Tibial artery (tissue), 4 donors: ENCODE results near the gene IL1RAPL1.

ENCODE experiments used
- DNase-seq, 2 donors: peaks; one replicate each; pipeline ENCODE4 v3.0.0-alpha.2; 2019
- H3K27ac ChIP-seq, 2 donors: fragments of 200-600 bp; sonication (generic) in 1 of 2; 1 replicate in 1 of 2; 2 replicates in 1 of 2; pipeline ENCODE4 v1.5.1; 2018 to 2019; ENCODE audit warnings: mild to moderate bottlenecking in 1 of 2
- H3K27me3 ChIP-seq, 2 donors: fragments of 200-600 bp; sonication (generic) in 1 of 2; one replicate each; pipeline versions ENCODE4 v1.5.1 to v1.6.0; 2016 to 2019
- H3K36me3 ChIP-seq, 3 donors: fragments of 200-600 bp; sonication (generic) in 2 of 3; one replicate each; pipeline ENCODE4 v1.5.1; 2016 to 2019; ENCODE audit warnings: mild to moderate bottlenecking in 2 of 3
- H3K4me1 ChIP-seq, 4 donors: fragments of 200-600 bp; sonication (generic) in 2 of 4; 1 replicate in 3 of 4; 2 replicates in 1 of 4; pipeline ENCODE4 v1.5.1; 2016 to 2019
- H3K4me3 ChIP-seq, 2 donors: fragments of 200-600 bp; sonication (generic) in 1 of 2; 1 replicate in 1 of 2; 2 replicates in 1 of 2; pipeline ENCODE4 v1.5.1; 2018 to 2019; ENCODE audit warnings: mild to moderate bottlenecking in 2 of 2
- H3K9me3 ChIP-seq, 3 donors: fragments of 200-600 bp; sonication (generic) in 1 of 3; one replicate each; pipeline ENCODE4 v1.5.1; 2016 to 2019
- intact Hi-C: fragments of 100-400 bp; cut with DNase I; formaldehyde crosslinking; loops from one replicate; pipeline ENCODE4 v1.15.0; 2023; ENCODE audit warnings: low total_unique reads
- TF ChIP-seq, protein P1 (sequence below), 2 experiments: fragments of 200-600 bp in 1 of 2; fragments of 450-650 bp in 1 of 2; IDR thresholded peaks; one replicate each; pipeline ENCODE4 v1.5.1; 2017 to 2019; ENCODE audit warnings: antibody characterized with exemption in 2 of 2, mild to moderate bottlenecking in 1 of 2, moderate library complexity in 1 of 2

The IL1RAPL1 gene

DNA sequence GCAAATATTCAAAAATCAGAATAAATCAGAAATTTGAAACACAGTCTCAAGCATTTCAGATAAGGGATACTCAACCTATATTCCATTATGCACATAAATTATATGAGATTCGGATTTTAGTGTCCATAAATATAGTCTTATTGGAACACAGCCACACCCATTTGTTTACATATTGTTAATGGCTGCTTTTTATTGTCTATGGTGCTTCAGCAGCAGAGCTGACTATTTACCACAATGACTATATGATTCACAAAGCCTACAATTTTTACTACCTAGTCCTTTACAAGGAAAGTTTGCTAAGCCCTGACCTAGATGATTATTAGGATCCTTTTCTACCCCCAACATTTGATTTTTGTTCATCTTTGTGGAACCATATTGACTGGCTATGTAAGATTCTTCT is 63.9 kb downstream of the IL1RAPL1 start:
- no peak overlapping the region for H3K4me3 ChIP-seq
- H3K27me3 ChIP-seq, result no peaks in the 10 kb centered on the region
- no peaks in the 10 kb centered on the region for H3K9me3 ChIP-seq
- intact Hi-C loops, result no loop called here
- H3K4me1 ChIP-seq, result no peaks in the 10 kb centered on the region
- TF ChIP-seq, protein P1, sequence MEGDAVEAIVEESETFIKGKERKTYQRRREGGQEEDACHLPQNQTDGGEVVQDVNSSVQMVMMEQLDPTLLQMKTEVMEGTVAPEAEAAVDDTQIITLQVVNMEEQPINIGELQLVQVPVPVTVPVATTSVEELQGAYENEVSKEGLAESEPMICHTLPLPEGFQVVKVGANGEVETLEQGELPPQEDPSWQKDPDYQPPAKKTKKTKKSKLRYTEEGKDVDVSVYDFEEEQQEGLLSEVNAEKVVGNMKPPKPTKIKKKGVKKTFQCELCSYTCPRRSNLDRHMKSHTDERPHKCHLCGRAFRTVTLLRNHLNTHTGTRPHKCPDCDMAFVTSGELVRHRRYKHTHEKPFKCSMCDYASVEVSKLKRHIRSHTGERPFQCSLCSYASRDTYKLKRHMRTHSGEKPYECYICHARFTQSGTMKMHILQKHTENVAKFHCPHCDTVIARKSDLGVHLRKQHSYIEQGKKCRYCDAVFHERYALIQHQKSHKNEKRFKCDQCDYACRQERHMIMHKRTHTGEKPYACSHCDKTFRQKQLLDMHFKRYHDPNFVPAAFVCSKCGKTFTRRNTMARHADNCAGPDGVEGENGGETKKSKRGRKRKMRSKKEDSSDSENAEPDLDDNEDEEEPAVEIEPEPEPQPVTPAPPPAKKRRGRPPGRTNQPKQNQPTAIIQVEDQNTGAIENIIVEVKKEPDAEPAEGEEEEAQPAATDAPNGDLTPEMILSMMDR (IDR thresholded peaks at IDR 0.05), result no peak
- no peak for DNase-seq
- no peaks in the 10 kb centered on the region for H3K36me3 ChIP-seq
- H3K27ac ChIP-seq, result no peak overlapping the region

- TF ChIP-seq, protein P1 (IDR thresholded peaks at IDR 0.05), result no peak
Measured at GRCh38 chrX:28659269-28659668, 72.0 kb downstream of the IL1RAPL1 start.

GRCh38 chrX:28665778-28666177 is 78.5 kb downstream of the IL1RAPL1 start:
- Histone ChIP-seq H3K4me3 (no peak overlapping the region), H3K27ac (no peak overlapping the region), H3K4me1 (no peaks in the 10 kb centered on the region), H3K36me3 (no peaks in the 10 kb centered on the region), H3K9me3 (no peaks in the 10 kb centered on the region), H3K27me3 (no peaks in the 10 kb centered on the region)
- no peak for DNase-seq
- TF ChIP-seq, protein P1 (IDR thresholded peaks at IDR 0.05), result no peak
- intact Hi-C loops, result no loop called here

More at GRCh38 chrX:28659269-28659668, 72.0 kb downstream of the IL1RAPL1 start:
- no peak for DNase-seq
- Histone ChIP-seq H3K36me3 (no peaks in the 10 kb centered on the region), H3K27me3 (no peaks in the 10 kb centered on the region), H3K4me3 (no peak overlapping the region), H3K27ac (no peak overlapping the region), H3K9me3 (no peaks in the 10 kb centered on the region), H3K4me1 (no peaks in the 10 kb centered on the region)
- intact Hi-C loops, result no loop called here

- intact Hi-C loops, result no loop called here
- Histone ChIP-seq H3K27me3 (no peaks in the 10 kb centered on the region), H3K27ac (no peak overlapping the region), H3K4me3 (no peak overlapping the region), H3K36me3 (no peaks in the 10 kb centered on the region), H3K9me3 (no peaks in the 10 kb centered on the region), H3K4me1 (no peaks in the 10 kb centered on the region)
- no peak for DNase-seq
- TF ChIP-seq, protein P1 (IDR thresholded peaks at IDR 0.05), result no peak
Measured at GRCh38 chrX:28668303-28668702, 81.1 kb downstream of the IL1RAPL1 start.

DNA sequence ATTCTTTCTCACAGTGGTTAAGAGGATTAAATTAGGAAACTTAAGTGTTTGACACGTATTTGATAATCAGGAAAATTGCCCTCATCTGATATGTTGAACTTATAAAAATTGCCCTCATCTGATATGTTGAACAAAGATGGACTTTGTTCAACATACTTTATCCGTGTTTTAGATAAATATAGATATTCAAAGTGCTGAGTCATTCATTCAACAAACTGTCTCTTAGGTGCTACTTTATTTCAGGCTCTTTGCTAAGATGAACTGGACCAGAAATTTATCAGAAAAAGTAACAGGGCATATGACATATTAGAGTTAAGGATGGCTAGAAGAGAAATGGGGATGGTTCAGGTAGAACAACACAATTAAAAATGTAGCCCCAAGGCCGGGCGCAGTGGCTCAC is 81.7 kb downstream of the IL1RAPL1 start:
- Histone ChIP-seq H3K27me3 (no peaks in the 10 kb centered on the region), H3K9me3 (no peaks in the 10 kb centered on the region), H3K27ac (no peak overlapping the region), H3K4me1 (no peaks in the 10 kb centered on the region), H3K4me3 (no peak overlapping the region), H3K36me3 (no peaks in the 10 kb centered on the region)
- intact Hi-C loops, result no loop called here
- TF ChIP-seq, protein P1 (IDR thresholded peaks at IDR 0.05), result no peak
- no peak for DNase-seq

GRCh38 chrX:28670074-28670473 is 82.8 kb downstream of the IL1RAPL1 start:
- no peaks in the 10 kb centered on the region for H3K36me3 ChIP-seq
- intact Hi-C loops, result no loop called here
- TF ChIP-seq, protein P1 (IDR thresholded peaks at IDR 0.05), result no peak
- H3K4me3 ChIP-seq, result no peak overlapping the region
- H3K27ac ChIP-seq, result no peak overlapping the region
- no peaks in the 10 kb centered on the region for H3K27me3 ChIP-seq
- no peak for DNase-seq
- no peaks in the 10 kb centered on the region for H3K4me1 ChIP-seq
- H3K9me3 ChIP-seq, result no peaks in the 10 kb centered on the region
